ENCODE measurements around the gene SENP7.
"Not testable (repeated sequence)": the region's sequence is repeated elsewhere in the genome, so short reads cannot be mapped to it uniquely, and the experiment has no call there.

The SENP7 gene, protein sequence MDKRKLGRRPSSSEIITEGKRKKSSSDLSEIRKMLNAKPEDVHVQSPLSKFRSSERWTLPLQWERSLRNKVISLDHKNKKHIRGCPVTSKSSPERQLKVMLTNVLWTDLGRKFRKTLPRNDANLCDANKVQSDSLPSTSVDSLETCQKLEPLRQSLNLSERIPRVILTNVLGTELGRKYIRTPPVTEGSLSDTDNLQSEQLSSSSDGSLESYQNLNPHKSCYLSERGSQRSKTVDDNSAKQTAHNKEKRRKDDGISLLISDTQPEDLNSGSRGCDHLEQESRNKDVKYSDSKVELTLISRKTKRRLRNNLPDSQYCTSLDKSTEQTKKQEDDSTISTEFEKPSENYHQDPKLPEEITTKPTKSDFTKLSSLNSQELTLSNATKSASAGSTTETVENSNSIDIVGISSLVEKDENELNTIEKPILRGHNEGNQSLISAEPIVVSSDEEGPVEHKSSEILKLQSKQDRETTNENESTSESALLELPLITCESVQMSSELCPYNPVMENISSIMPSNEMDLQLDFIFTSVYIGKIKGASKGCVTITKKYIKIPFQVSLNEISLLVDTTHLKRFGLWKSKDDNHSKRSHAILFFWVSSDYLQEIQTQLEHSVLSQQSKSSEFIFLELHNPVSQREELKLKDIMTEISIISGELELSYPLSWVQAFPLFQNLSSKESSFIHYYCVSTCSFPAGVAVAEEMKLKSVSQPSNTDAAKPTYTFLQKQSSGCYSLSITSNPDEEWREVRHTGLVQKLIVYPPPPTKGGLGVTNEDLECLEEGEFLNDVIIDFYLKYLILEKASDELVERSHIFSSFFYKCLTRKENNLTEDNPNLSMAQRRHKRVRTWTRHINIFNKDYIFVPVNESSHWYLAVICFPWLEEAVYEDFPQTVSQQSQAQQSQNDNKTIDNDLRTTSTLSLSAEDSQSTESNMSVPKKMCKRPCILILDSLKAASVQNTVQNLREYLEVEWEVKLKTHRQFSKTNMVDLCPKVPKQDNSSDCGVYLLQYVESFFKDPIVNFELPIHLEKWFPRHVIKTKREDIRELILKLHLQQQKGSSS

DNA sequence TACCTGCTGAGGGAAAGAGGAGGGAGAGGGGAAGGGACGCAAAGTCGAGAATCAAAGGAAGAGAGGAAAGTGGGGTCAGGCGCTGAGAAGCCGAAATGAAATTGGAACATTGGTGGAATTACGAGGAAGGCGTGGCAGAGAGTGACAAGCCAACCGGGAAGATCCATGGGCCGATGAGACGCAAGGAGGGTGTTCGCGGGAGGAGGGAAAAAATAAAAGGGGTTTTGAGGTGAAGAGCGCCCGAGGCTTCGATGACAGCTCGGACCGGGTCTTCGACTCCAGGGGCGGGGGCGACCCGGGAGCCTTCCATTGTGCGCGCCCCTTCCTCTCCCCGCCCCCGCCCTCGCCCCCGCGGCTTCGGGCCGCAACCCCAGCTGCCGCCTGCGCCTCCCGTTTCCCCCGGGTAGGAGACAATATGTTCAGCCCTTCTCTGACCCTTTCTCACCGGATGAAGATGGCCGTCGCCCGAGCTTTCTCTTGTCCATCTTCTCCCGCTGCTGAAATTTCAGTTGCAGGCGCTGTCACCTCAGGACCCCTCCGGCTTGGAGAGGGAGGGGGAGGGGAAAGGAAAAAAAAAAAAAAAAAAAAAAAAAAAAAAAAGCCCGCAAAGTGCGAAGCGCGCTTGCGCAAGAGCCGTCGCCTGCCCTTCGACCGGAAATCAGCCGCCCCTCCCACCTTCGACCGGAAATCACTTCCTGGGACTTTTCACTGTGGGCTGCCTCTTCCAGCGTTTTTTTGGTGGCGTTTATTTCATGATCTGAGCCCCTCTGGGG is at the start of gene SENP7:
Gene SENP7 (minus strand): TSS at position 567 of the 773 bp plus-strand sequence. CDS start 82 bp downstream, at position 485.
- DNase-seq (ENCODE audit: low spot score), result peak; percentile 94

DNA sequence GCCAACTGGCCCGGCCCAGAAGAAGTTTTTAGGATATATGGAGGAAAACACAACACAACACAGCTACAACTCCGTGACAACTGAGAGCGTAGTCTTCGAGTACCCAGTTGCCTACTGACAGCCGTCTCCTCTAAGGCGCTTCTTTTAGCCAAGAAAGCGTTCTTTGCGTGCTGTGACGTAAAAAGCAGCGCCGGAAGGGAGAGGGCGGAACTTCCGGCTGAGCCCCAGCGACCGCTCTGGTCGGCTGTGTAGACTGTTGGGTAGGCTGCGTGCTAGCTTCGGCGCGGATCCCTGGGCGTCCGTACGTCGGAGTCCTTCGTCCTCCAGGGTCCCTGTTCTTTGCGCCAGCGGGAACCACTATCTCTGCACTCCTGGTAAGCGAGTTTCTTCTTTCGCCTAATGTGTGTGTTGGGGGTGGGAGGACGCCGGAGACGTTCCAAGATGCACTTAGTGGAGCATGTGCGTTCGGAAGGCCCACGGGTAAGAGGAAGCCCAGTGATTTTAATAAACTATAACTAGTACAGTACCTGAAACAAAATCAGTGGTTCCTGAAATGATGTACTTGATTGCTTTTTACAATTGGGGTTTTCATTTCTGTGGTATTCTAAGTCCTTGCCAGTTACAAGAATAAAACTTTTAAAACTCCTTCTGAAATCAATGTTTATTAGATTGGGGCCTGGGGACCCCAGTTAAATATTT is 48.8 kb upstream of the SENP7 start, which contains the start of gene TRMT10C:
Gene TRMT10C (plus strand): TSS at position 239 of the 699 bp plus-strand sequence. CDS start 2,914 bp downstream, outside the sequence.
- DNase-seq (ENCODE audit: low spot score), result peak; percentile 95

DNA sequence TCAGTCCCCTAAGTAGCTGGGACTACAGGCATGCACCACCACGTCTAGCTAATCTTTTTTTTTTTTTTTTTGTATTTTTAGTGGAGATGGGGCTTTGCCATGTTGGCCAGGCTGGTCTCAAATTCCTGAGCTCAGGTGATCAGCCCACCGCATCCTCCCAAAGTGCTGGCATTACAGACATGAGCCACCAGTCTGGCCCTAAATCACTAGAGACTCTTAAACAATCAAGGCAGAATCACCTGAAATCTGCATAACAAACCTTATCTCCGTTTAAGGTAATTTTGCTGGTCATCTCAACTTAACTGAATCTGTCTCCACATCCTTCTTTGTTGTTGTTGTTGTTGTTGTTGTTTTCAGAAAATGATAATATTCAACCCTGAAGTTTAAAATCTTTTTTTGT is 43.1 kb upstream of the SENP7 start:
- no peak for DNase-seq (ENCODE audit: low spot score)

DNA sequence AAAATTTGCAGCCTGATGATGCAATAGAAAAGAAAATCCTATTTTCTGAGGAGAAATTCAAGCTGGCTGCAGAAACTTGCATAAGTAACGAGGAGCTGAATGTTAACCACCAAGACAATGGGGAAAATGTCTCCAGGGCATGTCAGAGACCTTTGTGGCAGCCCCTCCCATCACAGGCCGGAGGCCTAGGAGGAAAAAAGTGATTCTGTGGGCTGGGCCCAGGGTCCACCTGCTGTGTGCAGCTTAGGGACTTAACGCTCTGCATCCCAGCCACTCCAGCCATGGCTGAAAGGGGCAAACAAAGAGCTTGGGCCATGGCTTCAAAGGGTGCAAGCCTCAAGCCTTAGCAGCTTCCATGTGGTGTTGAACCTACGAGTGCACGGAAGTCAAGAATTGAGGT is 40.4 kb upstream of the SENP7 start:
- DNase-seq (ENCODE audit: low spot score), result not testable (repeated sequence)

DNA sequence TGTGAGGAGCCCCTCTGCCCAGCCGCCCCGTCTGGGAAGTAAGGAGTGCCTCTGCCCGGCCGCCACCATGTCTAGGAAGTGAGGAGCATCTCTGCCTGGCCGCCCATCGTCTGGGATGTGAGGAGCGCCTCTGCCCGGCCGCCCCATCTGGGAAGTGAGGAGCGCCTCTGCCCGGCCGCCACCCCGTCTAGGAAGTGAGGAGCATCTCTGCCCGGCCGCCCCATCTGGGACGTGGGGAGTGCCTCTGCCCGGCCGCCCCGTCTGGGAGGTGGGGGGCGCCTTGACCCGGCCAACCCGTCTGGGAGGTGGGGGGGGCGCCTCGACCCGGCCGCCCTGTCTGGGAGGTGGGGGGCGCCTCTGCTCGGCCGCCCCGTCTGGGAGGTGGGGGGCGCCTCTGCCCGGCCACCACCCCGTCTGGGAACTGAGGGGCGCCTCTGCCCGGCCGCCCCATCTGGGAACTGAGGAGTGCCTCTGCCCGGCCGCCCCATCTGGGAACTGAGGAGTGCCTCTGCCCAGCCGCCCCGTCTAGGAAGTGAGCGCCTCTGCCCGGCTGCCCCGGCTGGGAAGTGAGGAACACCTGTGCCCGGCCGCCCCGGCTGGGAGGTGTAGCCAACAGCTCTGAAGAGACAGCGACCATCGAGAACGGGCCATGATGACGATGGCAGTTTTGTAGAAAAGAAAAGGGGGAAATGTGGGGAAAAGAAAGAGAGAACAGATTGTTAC is 38.5 kb upstream of the SENP7 start:
- not testable (repeated sequence) for DNase-seq (ENCODE audit: low spot score)

DNA sequence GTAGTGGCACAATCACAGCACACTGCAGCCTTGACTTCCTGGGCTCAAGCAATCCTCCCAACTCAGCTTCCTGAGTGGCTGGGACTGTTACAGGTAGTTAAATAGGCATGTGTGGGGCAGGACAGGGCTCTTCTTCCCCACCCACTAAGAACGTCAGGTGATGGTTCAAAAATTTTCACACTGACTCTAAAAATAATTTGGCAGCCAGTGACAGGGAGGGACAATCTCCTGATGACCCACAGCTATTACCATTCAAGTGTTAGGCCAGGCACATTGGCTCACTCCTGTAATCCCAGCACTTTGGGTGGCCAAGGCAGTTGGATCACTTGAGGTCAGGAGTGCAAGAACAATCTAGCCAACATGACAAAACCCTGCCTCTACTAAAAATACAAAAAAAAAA is 36.5 kb upstream of the SENP7 start:
- no peak for DNase-seq (ENCODE audit: low spot score)

DNA sequence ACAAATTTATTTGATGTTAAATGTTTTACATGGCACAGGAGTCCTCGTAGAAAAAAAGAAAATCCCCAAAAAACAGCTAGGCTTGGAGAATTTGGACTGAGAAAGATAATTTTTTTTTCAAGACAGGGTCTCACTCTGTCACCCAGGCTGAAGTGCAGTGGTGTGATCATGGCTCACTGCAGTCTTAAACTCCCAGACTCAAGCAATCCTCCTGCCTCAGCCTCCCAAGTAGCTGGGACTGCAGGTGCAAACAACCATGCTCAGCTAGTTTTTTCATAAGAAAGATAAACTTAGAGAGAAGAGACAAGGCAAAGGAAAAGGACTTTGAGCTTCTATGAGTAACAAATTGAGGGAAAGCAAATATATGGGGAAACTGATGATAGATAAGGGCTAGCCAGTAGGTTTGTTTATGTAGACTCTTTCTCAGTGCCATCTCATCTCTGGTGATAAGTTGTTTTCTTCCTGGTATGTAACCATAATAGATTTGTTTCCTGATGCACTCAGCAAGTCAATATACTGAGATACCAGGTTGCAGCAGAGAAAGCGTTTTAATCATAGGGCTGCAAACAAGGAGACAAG is 35.6 kb upstream of the SENP7 start:
- no peak for DNase-seq (ENCODE audit: low spot score)

DNA sequence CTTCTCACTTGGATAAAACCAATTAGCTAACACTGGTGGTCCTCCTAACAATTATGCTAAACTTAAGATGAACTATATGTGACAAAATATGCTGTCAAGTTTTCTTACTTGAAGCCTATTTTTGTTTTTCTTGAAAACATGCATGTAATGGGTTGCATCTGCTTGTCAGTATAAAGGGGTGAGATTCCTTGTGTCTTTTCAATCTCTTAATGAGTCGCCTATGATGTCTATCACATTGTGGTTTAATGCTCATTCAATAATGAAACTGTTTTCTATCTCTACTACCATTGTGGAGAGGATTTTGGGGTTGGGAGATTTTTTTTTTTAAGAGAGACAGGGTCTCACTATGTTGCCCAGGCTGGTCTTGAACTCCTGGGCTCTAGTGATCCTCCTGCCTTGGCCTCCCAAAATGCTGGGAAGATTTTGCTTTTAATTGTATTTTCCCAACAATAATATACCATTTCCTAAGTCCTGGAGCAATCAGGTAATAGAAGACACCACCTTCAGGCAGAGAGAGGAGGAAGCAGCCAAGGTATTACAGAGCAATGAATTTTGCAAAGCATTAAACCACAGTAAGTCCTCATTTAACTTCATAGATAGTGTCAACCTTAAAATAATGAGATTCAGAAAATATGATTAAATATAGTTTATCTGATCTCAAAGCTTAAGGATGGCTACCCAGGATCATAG is 31.3 kb upstream of the SENP7 start:
- DNase-seq (ENCODE audit: low spot score), result no peak

DNA sequence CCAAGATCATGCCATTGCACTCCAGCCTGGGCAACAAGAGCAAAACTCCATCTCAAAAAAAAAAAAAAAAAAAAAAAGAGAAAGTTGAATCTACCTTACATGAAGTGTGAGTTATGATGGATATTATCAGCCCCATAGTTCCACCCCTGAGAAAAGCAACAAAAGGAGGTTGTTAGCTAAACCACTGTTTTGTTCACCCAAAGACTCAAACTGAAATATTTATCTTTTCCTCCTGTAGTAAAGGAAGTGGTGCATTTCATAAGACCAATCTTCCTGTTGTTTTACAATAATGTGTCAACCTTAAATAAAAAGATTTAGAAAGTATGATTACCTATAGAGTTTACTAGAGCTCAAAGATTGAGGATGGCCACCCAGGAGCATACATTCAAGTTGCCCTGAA is 29.9 kb upstream of the SENP7 start:
- no peak for DNase-seq (ENCODE audit: low spot score)

DNA sequence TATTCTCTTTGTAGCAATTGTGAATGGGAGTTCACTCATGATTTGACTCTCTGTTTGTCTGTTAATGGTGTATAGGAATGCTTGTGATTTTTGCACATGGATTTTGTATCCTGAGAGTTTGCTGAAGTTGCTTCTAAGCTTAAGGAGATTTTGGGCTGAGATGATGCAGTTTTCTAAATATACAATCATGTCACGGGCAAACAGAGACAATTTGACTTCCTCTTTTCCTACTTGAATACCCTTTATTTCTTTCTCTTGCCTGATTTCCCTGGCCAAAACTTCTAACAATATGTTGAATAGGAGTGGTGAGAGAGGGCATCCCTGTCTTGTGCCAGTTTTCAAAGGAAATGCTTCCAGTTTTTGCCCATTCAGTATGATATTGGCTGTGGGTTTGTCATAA is 23.9 kb upstream of the SENP7 start:
- DNase-seq (ENCODE audit: low spot score), result not testable (repeated sequence)

DNA sequence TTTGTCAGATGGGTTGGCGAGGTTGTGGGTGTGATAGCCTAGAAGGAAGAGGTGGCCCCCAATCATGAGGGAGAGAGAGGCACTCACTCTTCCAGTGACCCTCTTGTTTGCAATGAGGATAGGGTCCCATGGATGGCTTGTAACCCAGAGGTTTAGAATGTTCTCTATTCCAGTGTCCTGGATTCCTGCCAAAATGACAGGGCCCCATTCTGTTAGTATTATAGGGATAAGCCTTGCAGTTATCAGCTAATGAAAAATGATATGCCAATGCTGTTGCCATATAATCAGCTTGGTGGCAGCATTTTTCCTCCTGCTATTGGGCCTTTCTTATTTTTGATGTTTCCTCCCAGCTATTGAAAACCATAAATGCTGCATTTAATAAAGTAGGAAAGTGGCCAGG is 23.3 kb upstream of the SENP7 start:
- DNase-seq (ENCODE audit: low spot score), result no peak

DNA sequence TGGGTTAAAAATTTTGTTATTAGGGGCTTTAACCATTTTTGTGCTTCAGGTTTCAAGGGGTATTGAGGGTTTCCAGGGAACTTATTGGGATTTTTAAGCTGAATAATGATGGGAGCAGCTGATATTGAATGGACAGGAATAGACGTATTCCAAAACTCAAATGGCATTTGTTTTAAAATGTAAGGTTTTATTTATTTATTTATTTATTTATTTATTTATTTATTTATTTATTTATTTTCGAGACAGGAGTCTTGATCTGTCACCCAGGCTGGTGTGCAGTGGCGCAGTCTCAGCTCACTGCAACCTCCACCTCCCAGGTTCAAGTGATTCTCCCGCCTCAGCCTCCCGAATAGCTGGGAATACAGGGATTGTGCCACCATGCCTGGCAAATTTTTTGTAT is 22.2 kb upstream of the SENP7 start:
- DNase-seq (ENCODE audit: low spot score), result no peak

DNA sequence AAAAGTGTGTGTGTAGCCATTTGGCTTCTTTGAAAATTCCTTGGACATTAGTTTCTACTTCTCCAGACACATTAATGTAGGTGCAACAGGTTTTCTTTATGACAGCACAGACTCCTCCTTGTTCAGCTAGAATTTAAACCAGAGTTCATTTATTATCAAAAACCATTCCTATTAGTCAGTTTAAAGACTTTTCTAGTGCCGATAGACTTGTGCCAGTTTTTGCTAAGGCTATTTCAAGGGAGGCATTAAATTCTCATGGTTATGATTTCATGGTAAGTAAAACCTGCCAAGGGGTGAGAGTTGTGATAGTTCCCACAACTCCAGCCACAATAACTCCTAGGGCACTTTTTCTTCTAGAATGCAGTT is 20.6 kb upstream of the SENP7 start:
- no peak for DNase-seq (ENCODE audit: low spot score)

DNA sequence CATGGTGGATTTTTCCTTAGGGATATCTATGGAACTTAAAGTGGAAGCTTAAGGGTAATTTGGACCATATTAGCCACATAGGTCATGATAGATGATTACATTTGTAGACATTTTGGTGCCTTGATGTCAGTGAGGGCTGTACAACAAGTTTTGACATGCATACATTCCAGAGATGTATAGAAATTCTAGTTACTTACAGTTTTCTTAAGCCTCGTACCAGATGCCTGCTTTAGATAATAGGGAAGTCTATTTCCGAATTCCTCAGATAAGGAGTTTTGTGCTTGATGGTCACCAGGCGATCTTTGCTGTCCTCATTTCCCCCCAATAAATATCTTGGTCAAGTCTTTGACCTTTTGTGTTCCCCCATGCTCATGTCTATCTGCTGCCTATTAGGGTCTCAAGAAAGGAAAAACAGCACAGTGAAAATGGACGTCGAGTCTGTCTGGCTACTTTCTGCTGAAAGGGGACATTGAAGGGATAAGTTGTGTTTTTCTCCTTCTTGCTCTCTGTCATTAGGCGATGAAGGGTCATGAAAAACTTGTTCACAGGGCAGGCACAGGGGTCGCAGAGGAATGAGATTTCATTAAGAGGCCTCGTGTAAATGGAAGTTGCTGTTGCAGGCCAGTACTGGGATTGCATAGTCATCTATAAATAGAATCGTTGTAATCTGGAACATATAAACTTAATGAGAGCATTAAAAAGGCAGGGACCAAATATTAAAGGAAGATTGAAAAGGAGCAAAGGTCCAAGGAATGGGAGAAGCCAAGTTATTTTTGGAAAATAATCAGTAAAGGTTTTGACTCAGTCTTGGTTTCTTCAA is 20.0 kb upstream of the SENP7 start:
- no peak for DNase-seq (ENCODE audit: low spot score)

DNA sequence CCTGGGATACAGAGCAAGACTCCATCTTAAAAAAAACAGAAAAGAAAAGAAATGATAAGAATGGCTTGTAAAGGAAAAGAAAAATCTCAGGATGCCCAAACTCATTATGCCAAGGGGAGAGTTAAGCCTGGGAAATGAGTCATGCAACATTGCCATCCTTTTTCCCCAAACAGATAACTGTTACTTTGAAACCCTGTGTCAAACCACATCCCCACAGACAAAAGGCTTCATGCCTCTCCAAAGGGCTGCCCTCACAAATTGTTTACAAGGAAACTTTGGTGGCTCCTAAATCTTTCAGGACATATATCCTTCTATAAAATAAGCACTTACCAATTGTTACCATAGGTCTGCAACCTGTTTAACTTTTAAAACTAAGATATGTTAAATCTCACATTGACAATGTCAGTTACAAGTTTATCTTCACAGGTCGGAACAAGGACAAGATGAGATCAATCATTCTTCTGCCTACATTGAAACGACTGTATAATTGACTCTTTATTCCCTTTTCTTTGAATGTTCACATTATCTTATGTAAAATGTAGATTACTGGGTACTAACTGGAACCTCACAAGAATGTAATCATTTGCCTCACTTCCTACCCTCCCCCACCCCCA is 18.6 kb upstream of the SENP7 start:
- DNase-seq (ENCODE audit: low spot score), result no peak

DNA sequence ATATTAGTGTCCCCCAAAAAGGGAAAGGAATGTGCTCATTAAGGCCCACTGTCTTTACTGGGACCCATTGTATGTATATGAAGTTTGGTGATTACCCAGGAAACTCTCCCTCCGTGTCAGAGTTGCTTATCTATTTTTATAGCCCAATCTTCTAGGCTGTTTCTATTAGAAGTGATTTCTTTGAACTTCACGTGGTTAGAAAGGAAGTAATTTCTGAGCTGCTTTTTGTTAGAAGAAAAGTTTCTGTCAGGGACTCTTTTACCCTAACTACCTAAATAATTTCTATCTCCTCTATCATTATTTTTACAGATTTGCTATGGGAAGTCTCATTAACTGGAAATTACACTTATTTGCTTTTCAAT is 17.7 kb upstream of the SENP7 start:
- DNase-seq (ENCODE audit: low spot score), result no peak

DNA sequence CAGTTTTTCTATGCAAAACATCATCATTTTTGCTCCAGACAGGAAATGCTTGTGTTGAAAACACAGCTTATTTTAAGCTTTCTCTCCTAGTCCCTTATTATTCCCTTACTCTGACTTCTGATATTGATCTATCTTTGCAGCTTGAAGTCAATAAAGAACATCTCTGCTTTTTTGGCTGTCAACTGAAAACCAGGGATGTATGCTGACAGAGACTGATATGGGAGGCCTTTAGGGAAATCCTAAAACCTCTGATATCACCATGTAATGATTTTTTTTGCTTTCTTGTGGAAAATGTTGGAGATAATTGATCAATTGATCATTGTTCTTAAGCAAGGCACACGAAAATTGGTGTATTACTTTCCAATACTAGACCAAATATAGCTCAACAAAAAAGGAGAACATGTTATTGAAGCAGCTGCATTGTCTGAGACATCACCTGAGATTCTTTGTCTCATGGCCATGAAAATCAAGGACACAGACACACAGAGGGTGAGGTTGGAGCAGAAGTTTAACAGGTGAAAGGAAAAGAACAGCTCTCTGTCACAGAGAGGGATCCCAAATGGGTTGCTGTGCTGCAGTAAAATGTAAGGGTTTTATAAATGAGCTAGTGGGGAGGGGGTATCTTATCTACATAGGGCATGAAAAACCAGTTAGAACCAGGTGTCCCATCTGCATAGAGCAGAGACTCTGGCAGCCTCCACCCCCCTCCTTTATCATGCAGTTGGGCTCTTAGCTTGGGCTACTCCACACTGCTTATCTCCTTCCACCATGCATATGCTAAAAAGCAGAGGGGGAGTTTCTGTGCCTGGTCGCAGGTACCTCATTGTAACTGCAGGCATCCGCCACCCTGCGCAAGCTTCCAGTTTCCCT is 17.0 kb upstream of the SENP7 start:
- no peak for DNase-seq (ENCODE audit: low spot score)
